HepG2 (cell line): ENCODE results near the gene FANK1. TPM values are rescaled to one million over a fixed set of nuclear protein-coding genes. Genes with fewer than 3 reads are reported as not detected.

Experiments used
- ATAC-seq: fragments of 200-7000 bp; cut with Tn5 transposase; 3 replicates; pipeline ENCODE4 v1.9.1; 2020; ENCODE audit warnings: mild to moderate bottlenecking, moderate library complexity
- BruUV-seq: library from RNA; stranded (reverse); fragments of 400-500 nt; replicated peaks from 2 replicates; lab custom pipeline; 2021; lab: Mats Ljungman, UMichigan
- CTCF ChIA-PET: fragments of 300-600 bp; formaldehyde crosslinking; extraction: SDS; loops from one replicate; lab custom pipeline; 2021; ENCODE audit warnings: low total read pairs, inconsistent platforms, low intra/inter-chr PET ratio; lab: Yijun Ruan, JAX
- POLR2A ChIA-PET: fragments of 350-600 bp; sonication (Branson Sonifier 250); formaldehyde crosslinking; loops from one replicate; lab custom pipeline; 2020; ENCODE audit warnings: antibody characterized with exemption, inconsistent platforms; lab: Yijun Ruan, JAX
- DNase-seq: peaks from one replicate; pipeline ENCODE4 v3.0.0-alpha.2; 2015; ENCODE audit warnings: low spot score
- FAIRE-seq: peaks from 3 replicates; lab custom pipeline; 2011; peaks lifted over from hg19 to GRCh38; lab: Jason Lieb, UNC
- H2AFZ ChIP-seq: one replicate; pipeline ENCODE4 v1.6.1; 2011; ENCODE audit warnings: low read length, inconsistent platforms
- H3K27ac ChIP-seq: fragments of 300-600 bp; 3 replicates; pipeline ENCODE4 v1.8.0; 2011; ENCODE audit warnings: mixed run types, mild to moderate bottlenecking, mixed read lengths, low read length, inconsistent platforms; ENCODE audit not compliant: insufficient read depth; ENCODE audit errors: extremely low read length
- H3K27me3 ChIP-seq, 2 experiments: fragments of 200-600 bp in 1 of 2; 2 replicates in 1 of 2; 3 replicates in 1 of 2; pipeline versions ENCODE4 v1.6.0 to v1.8.0; 2011; ENCODE audit warnings: low read length in 2 of 2, mild to moderate bottlenecking in 2 of 2, moderate library complexity in 2 of 2, inconsistent platforms in 1 of 2; ENCODE audit not compliant: insufficient read depth in 2 of 2, control insufficient read depth in 1 of 2
- H3K36me3 ChIP-seq, 2 experiments: fragments of 200-600 bp in 1 of 2; replicated peaks in 1 of 2; 2 replicates in 1 of 2; 3 replicates in 1 of 2; pipeline versions ENCODE4 v1.5.1 to v1.8.0; 2011; ENCODE audit warnings: low read length in 2 of 2, inconsistent platforms in 1 of 2; ENCODE audit not compliant: insufficient read depth in 2 of 2, control insufficient read depth in 1 of 2
- H3K4me1 ChIP-seq: 2 replicates; pipeline ENCODE4 v1.5.1; 2012; ENCODE audit warnings: low read length, inconsistent platforms; ENCODE audit not compliant: insufficient read depth
- H3K4me2 ChIP-seq: 2 replicates; pipeline ENCODE4 v1.6.0; 2011; ENCODE audit warnings: low read depth, low read length, inconsistent platforms
- H3K4me3 ChIP-seq, 3 experiments: fragments of 200-600 bp in 1 of 3; sonication (generic), shearing (Covaris generic) in 1 of 3; replicated peaks in 1 of 3; 2 replicates each; pipeline ENCODE4 v1.5.1; 2011 to 2016; ENCODE audit warnings: low read length in 3 of 3, inconsistent platforms in 2 of 3, low read depth in 2 of 3, mild to moderate bottlenecking in 2 of 3, control low read depth in 1 of 3, mixed read lengths in 1 of 3; ENCODE audit not compliant: insufficient read depth in 1 of 3
- H3K79me2 ChIP-seq: one replicate; pipeline ENCODE4 v1.6.1; 2011; ENCODE audit warnings: low read length, inconsistent platforms; ENCODE audit not compliant: insufficient read depth
- H3K9ac ChIP-seq: 2 replicates; pipeline ENCODE4 v1.6.0; 2011; ENCODE audit warnings: mild to moderate bottlenecking, low read depth, low read length, inconsistent platforms; ENCODE audit not compliant: insufficient read depth
- H3K9me3 ChIP-seq: 2 replicates; pipeline ENCODE4 v1.5.1; 2012; ENCODE audit warnings: mild to moderate bottlenecking, low read length
- H4K20me1 ChIP-seq: 2 replicates; pipeline ENCODE4 v1.6.0; 2011; ENCODE audit warnings: inconsistent platforms, mild to moderate bottlenecking, low read length, moderate library complexity; ENCODE audit not compliant: insufficient read depth
- CSRNP2 ChIP-seq: sonication (generic); formaldehyde crosslinking; conservative IDR thresholded peaks from 2 replicates; pipeline ENCODE4 v1.8.0; 2022; ENCODE audit warnings: low read depth, missing genetic modification reagents
- DPF2 ChIP-seq: sonication (generic); formaldehyde crosslinking; IDR thresholded peaks from 2 replicates; pipeline ENCODE4 v1.4.0; 2020; ENCODE audit warnings: mild to moderate bottlenecking, low read depth, missing genetic modification reagents, borderline replicate concordance
- FIP1L1 ChIP-seq: fragments of 200-400 bp; formaldehyde crosslinking; IDR thresholded peaks from 2 replicates; pipeline ENCODE4 v1.6.1; 2018; ENCODE audit warnings: low read depth, mild to moderate bottlenecking, low read length, moderate library complexity, borderline replicate concordance; ENCODE audit not compliant: insufficient read depth
- KDM4B ChIP-seq: sonication (generic); formaldehyde crosslinking; IDR thresholded peaks from 2 replicates; pipeline ENCODE4 v1.4.0; 2020; ENCODE audit warnings: missing genetic modification reagents
- SOX13 ChIP-seq, 3 experiments: fragments of 450-650 bp in 1 of 3; sonication (generic) in 1 of 3; formaldehyde crosslinking in 1 of 3; IDR thresholded peaks in 2 of 3; conservative IDR thresholded peaks in 1 of 3; 2 replicates each; pipeline versions ENCODE4 v1.5.0 to v1.6.1; 2016 to 2020; ENCODE audit warnings: antibody characterized with exemption in 1 of 3, mild to moderate bottlenecking in 1 of 3, missing compliant biosample characterization in 1 of 3, missing genetic modification reagents in 1 of 3, moderate library complexity in 1 of 3
- STAT5B ChIP-seq: sonication (generic); formaldehyde crosslinking; IDR thresholded peaks from 2 replicates; pipeline ENCODE4 v1.4.0; 2020; ENCODE audit warnings: missing genetic modification reagents
- ZBED4 ChIP-seq: sonication (generic); formaldehyde crosslinking; IDR thresholded peaks from 2 replicates; pipeline ENCODE4 v1.4.0; 2020; ENCODE audit warnings: missing genetic modification reagents, borderline replicate concordance
- ZBTB25 ChIP-seq: IDR thresholded peaks from 2 replicates; pipeline ENCODE4 v1.6.1; 2018; ENCODE audit warnings: missing genetic modification reagents
- ZBTB46 ChIP-seq: sonication (generic); formaldehyde crosslinking; IDR thresholded peaks from 2 replicates; pipeline ENCODE4 v1.4.0; 2020; ENCODE audit warnings: mild to moderate bottlenecking, missing genetic modification reagents, borderline replicate concordance
- ZNF367 ChIP-seq: sonication (generic); formaldehyde crosslinking; IDR thresholded peaks from 2 replicates; pipeline ENCODE4 v1.4.0; 2020; ENCODE audit warnings: missing genetic modification reagents, borderline replicate concordance
- ZNF441 ChIP-seq: sonication (generic); formaldehyde crosslinking; IDR thresholded peaks from 2 replicates; pipeline ENCODE4 v1.7.0; 2021; ENCODE audit warnings: missing genetic modification reagents, borderline replicate concordance
- ZNF674 ChIP-seq: sonication (generic); formaldehyde crosslinking; IDR thresholded peaks from 2 replicates; pipeline ENCODE4 v1.5.0; 2020; ENCODE audit warnings: low read depth, mild to moderate bottlenecking, missing genetic modification reagents
- WGBS: methylation state at CpG from one replicate; pipeline ENCODE4 v1.1.6; 2017; ENCODE audit warnings: low lambda C conversion rate; 5-methylcytosine and 5-hydroxymethylcytosine counted together
- in situ Hi-C: cut with HindIII; loops from 2 replicates; pipeline ENCODE4 v1.10.0; 2017; ENCODE audit warnings: low pct_unique_long_range_greater_than_20kb; ENCODE audit not compliant: extremely low pct_ligation_motif_present
- intact Hi-C: fragments of 100-400 bp; cut with micrococcal nuclease; formaldehyde crosslinking; loops from one replicate; pipeline ENCODE4 v1.10.0; 2022; ENCODE audit not compliant: unreplicated experiment
- polyA plus RNA-seq, 8 experiments: library from polyadenylated mRNA; depleted of rRNA in 3 of 8; stranded (reverse) in 7 of 8; unstranded in 1 of 8; fragments of >200 nt; fragmentation: Illumina TruSeq in 4 of 8; extraction: Trizol in 4 of 8; gene quantifications; 2 replicates each; pipeline versions ENCODE4 v1.2.1 to v1.2.3, GENCODE V29; 2011 to 2016; ENCODE audit warnings: low read depth in 4 of 8, missing spikeins in 1 of 8, mixed read lengths in 1 of 8; ENCODE audit not compliant: insufficient read depth in 1 of 8
- total RNA-seq, 5 experiments: library from RNA; depleted of rRNA; stranded (reverse); fragments of >200 nt; fragmentation: Illumina TruSeq; extraction: Trizol; gene quantifications; 2 replicates each; pipeline ENCODE4 v1.2.3, GENCODE V29; 2016; ENCODE audit warnings: low read depth in 1 of 5

FANK1 gene
- total and polyA plus RNA-seq, 2 of the 13 experiments (the other 11 are each of a cell fraction or from before 2014, with no cell fraction given) = 0.22 TPM; not detected in 1

GRCh38 chr10:125999694-126000093 lies 103.3 kb downstream of the FANK1 start (continued):
- no peak for TF ChIP-seq ZBED4
- TF ChIP-seq ZBTB46 = no peak
- no peak for TF ChIP-seq ZNF367 (CRISPR knock-in tag)
- TF ChIP-seq ZNF441 = no peak
- TF ChIP-seq DPF2 (CRISPR knock-in tag) = no peak
- no peak for TF ChIP-seq SOX13 (IDR thresholded peaks at IDR 0.05)
- TF ChIP-seq SOX13 (CRISPR knock-in tag; conservative IDR thresholded peaks at IDR 0.05 in 1 of 2, IDR thresholded peaks at IDR 0.05 in 1 of 2) = no peak

- TF ChIP-seq FIP1L1 (no peak), KDM4B (CRISPR knock-in tag) (no peak), ZNF674 (CRISPR knock-in tag) (no peak), CSRNP2 (CRISPR knock-in tag) (no peak), STAT5B (CRISPR knock-in tag) (no peak), ZBTB25 (no peak)
- CTCF ChIA-PET = no interaction called here
- Histone ChIP-seq H3K36me3 (no peaks in the 10 kb centered on the region), H3K27ac (no peak overlapping the region), H3K27me3 (peaks cover 1 to 17% of the 10 kb centered on the region in 2 experiments; a peak in 3 of 5 replicates), H2AFZ (no peak overlapping the region), H3K4me1 (no peaks in the 10 kb centered on the region), H3K9me3 (no peaks in the 10 kb centered on the region), H3K79me2 (no peaks in the 10 kb centered on the region), H3K9ac (no peak overlapping the region), H4K20me1 (no peaks in the 10 kb centered on the region), H3K4me2 (no peak overlapping the region), H3K4me3 (no peak overlapping the region)
- no peak for DNase-seq
- intact Hi-C loops = no loop called here
- 10% methylated on average over 2 of the region's 2 CpGs for WGBS
- in situ Hi-C loops = no loop called here
- ATAC-seq = no peak
- POLR2A ChIA-PET = no interaction called here
- BruUV-seq = no TSS peak
- FAIRE-seq = no peak
Observed at GRCh38 chr10:126001576-126001975, 105.2 kb downstream of the FANK1 start.
